ENCODE results near the gene INTS11. TPM values are rescaled to one million over a fixed set of nuclear protein-coding genes. Genes with fewer than 3 reads are reported as not detected.

The INTS11 gene
- total and polyA plus RNA-seq, 2 experiments from 2014 or later, result 102 to 161 TPM

DNA sequence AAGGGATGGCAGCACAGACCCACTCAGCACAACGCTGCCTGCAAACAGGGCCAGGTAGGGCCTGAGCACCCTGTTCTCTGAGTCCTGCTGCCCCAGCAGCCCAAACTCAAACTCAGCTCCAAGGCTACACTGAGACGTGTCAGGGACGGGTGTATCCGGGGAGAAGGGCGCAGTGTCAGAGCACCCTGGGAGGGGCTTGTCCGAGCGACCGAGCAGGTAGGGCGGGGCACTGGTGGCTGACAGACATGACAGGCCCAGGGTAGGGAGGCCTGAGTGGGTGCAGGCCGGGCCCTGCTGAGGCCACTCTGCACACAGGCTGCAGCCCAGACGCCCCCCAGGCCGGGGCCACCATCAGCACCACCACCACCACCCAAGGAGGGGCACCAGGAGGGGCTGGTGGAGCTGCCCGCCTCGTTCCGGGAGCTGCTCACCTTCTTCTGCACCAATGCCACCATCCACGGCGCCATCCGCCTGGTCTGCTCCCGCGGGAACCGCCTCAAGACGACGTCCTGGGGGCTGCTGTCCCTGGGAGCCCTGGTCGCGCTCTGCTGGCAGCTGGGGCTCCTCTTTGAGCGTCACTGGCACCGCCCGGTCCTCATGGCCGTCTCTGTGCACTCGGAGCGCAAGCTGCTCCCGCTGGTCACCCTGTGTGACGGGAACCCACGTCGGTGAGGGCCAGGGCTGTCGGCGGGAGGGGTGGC, 38.7 kb downstream of the INTS11 start (continued):
- TF ChIP-seq, protein P1, sequence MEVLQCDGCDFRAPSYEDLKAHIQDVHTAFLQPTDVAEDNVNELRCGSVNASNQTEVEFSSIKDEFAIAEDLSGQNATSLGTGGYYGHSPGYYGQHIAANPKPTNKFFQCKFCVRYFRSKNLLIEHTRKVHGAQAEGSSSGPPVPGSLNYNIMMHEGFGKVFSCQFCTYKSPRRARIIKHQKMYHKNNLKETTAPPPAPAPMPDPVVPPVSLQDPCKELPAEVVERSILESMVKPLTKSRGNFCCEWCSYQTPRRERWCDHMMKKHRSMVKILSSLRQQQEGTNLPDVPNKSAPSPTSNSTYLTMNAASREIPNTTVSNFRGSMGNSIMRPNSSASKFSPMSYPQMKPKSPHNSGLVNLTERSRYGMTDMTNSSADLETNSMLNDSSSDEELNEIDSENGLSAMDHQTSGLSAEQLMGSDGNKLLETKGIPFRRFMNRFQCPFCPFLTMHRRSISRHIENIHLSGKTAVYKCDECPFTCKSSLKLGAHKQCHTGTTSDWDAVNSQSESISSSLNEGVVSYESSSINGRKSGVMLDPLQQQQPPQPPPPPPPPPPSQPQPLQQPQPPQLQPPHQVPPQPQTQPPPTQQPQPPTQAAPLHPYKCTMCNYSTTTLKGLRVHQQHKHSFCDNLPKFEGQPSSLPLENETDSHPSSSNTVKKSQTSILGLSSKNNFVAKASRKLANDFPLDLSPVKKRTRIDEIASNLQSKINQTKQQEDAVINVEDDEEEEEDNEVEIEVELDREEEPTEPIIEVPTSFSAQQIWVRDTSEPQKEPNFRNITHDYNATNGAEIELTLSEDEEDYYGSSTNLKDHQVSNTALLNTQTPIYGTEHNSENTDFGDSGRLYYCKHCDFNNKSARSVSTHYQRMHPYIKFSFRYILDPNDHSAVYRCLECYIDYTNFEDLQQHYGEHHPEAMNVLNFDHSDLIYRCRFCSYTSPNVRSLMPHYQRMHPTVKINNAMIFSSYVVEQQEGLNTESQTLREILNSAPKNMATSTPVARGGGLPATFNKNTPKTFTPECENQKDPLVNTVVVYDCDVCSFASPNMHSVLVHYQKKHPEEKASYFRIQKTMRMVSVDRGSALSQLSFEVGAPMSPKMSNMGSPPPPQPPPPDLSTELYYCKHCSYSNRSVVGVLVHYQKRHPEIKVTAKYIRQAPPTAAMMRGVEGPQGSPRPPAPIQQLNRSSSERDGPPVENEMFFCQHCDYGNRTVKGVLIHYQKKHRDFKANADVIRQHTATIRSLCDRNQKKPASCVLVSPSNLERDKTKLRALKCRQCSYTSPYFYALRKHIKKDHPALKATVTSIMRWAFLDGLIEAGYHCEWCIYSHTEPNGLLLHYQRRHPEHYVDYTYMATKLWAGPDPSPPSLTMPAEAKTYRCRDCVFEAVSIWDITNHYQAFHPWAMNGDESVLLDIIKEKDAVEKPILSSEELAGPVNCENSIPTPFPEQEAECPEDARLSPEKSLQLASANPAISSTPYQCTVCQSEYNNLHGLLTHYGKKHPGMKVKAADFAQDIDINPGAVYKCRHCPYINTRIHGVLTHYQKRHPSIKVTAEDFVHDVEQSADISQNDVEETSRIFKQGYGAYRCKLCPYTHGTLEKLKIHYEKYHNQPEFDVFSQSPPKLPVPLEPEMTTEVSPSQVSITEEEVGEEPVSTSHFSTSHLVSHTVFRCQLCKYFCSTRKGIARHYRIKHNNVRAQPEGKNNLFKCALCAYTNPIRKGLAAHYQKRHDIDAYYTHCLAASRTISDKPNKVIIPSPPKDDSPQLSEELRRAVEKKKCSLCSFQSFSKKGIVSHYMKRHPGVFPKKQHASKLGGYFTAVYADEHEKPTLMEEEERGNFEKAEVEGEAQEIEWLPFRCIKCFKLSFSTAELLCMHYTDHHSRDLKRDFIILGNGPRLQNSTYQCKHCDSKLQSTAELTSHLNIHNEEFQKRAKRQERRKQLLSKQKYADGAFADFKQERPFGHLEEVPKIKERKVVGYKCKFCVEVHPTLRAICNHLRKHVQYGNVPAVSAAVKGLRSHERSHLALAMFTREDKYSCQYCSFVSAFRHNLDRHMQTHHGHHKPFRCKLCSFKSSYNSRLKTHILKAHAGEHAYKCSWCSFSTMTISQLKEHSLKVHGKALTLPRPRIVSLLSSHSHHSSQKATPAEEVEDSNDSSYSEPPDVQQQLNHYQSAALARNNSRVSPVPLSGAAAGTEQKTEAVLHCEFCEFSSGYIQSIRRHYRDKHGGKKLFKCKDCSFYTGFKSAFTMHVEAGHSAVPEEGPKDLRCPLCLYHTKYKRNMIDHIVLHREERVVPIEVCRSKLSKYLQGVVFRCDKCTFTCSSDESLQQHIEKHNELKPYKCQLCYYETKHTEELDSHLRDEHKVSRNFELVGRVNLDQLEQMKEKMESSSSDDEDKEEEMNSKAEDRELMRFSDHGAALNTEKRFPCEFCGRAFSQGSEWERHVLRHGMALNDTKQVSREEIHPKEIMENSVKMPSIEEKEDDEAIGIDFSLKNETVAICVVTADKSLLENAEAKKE (CRISPR knock-in tag; IDR thresholded peaks at IDR 0.05), result no peak
- TF ChIP-seq ZNF114 (CRISPR knock-in tag; IDR thresholded peaks at IDR 0.05), result no peak
- TF ChIP-seq POLR2AphosphoS5 (IDR thresholded peaks at IDR 0.05; ENCODE audit: low read depth), result no peak
- TF ChIP-seq JUNB (IDR thresholded peaks at IDR 0.05; ENCODE audit: unreplicated experiment), result no peak
- no peak for TF ChIP-seq ZNF331 (CRISPR knock-in tag; IDR thresholded peaks at IDR 0.05; ENCODE audit: low read depth)
- TF ChIP-seq EZH2 (IDR thresholded peaks at IDR 0.05; ENCODE audit: low read depth, unreplicated experiment), result no peak
- TF ChIP-seq, protein P2, sequence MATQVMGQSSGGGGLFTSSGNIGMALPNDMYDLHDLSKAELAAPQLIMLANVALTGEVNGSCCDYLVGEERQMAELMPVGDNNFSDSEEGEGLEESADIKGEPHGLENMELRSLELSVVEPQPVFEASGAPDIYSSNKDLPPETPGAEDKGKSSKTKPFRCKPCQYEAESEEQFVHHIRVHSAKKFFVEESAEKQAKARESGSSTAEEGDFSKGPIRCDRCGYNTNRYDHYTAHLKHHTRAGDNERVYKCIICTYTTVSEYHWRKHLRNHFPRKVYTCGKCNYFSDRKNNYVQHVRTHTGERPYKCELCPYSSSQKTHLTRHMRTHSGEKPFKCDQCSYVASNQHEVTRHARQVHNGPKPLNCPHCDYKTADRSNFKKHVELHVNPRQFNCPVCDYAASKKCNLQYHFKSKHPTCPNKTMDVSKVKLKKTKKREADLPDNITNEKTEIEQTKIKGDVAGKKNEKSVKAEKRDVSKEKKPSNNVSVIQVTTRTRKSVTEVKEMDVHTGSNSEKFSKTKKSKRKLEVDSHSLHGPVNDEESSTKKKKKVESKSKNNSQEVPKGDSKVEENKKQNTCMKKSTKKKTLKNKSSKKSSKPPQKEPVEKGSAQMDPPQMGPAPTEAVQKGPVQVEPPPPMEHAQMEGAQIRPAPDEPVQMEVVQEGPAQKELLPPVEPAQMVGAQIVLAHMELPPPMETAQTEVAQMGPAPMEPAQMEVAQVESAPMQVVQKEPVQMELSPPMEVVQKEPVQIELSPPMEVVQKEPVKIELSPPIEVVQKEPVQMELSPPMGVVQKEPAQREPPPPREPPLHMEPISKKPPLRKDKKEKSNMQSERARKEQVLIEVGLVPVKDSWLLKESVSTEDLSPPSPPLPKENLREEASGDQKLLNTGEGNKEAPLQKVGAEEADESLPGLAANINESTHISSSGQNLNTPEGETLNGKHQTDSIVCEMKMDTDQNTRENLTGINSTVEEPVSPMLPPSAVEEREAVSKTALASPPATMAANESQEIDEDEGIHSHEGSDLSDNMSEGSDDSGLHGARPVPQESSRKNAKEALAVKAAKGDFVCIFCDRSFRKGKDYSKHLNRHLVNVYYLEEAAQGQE (IDR thresholded peaks at IDR 0.05; ENCODE audit: unreplicated experiment), result no peak
- TF ChIP-seq, protein P3, sequence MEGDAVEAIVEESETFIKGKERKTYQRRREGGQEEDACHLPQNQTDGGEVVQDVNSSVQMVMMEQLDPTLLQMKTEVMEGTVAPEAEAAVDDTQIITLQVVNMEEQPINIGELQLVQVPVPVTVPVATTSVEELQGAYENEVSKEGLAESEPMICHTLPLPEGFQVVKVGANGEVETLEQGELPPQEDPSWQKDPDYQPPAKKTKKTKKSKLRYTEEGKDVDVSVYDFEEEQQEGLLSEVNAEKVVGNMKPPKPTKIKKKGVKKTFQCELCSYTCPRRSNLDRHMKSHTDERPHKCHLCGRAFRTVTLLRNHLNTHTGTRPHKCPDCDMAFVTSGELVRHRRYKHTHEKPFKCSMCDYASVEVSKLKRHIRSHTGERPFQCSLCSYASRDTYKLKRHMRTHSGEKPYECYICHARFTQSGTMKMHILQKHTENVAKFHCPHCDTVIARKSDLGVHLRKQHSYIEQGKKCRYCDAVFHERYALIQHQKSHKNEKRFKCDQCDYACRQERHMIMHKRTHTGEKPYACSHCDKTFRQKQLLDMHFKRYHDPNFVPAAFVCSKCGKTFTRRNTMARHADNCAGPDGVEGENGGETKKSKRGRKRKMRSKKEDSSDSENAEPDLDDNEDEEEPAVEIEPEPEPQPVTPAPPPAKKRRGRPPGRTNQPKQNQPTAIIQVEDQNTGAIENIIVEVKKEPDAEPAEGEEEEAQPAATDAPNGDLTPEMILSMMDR (conservative IDR thresholded peaks at IDR 0.05; ENCODE audit: low read depth in 2 of 2), result no peak

Measured in GM23338 (cell line).